ENCODE results near the gene EIF4G2.

The EIF4G2 gene

DNA sequence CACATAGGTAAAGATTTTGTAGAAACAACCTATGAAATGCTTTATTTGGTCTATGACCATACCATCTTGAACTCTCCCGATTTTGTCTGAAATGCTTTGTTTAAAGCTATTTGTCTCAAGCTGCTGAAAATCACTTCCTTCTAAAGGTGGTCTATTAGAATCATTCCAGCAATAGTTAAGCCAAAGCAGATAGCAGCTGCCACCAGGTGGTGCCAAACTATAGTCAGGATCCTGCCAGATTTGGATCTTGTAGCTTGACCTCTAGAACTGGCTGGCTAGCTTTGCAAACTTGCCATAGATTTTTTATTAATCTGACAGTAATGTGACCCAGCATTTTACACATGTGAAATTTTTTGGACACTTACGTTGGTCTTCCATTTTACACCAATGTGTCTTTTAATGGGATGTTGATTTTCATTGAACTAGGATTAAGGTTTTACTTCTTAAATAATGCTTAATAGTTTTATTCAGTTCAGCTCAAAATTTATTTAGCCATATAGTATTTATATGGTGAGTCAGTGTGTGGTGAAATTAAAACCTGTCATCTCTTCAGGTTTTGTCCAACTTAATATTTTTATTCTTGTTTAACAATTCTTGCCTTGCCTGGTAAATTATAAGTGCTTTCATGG lies 38.0 kb downstream of the EIF4G2 start:
- DNase-seq (ENCODE audit: low spot score) (no peak), ATAC-seq (ENCODE audit: low read depth) (peak; percentile 50; the same call in 2 of the 3 replicates)
- no peaks in the 10 kb centered on the region for H3K9me3 ChIP-seq (ENCODE audit: severe bottlenecking)
- H3K36me3 ChIP-seq (ENCODE audit: low read depth), result peaks cover 35% of the 10 kb centered on the region
- TF ChIP-seq, protein P1, sequence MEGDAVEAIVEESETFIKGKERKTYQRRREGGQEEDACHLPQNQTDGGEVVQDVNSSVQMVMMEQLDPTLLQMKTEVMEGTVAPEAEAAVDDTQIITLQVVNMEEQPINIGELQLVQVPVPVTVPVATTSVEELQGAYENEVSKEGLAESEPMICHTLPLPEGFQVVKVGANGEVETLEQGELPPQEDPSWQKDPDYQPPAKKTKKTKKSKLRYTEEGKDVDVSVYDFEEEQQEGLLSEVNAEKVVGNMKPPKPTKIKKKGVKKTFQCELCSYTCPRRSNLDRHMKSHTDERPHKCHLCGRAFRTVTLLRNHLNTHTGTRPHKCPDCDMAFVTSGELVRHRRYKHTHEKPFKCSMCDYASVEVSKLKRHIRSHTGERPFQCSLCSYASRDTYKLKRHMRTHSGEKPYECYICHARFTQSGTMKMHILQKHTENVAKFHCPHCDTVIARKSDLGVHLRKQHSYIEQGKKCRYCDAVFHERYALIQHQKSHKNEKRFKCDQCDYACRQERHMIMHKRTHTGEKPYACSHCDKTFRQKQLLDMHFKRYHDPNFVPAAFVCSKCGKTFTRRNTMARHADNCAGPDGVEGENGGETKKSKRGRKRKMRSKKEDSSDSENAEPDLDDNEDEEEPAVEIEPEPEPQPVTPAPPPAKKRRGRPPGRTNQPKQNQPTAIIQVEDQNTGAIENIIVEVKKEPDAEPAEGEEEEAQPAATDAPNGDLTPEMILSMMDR (IDR thresholded peaks at IDR 0.05; ENCODE audit: poor library complexity, severe bottlenecking), result peak; percentile 89
- H3K27ac ChIP-seq (ENCODE audit: poor library complexity, severe bottlenecking), result no peak overlapping the region
- H3K27me3 ChIP-seq (ENCODE audit: insufficient read depth, poor library complexity, severe bottlenecking), result no peaks in the 10 kb centered on the region
- no peaks in the 10 kb centered on the region for H3K4me1 ChIP-seq (ENCODE audit: insufficient read depth, poor library complexity, severe bottlenecking)
- H3K4me3 ChIP-seq (ENCODE audit: severe bottlenecking), result no peak overlapping the region

DNA sequence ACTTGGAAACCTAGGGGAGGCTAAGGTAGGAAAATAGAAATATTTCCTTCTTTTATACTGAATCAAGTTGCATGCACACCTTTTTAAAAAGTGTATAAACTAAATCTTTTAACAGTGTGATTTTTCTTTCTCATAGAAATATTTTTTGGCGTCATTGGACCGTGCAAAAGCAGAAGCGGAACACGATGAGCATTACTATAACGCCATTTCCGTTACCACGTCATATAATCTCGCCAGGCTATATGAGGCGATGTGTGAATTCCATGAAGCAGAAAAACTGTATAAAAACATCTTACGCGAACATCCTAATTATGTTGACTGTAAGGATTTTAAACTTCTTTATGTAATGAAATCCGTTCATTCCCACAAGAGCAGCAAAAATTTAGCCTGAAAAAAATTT lies 44.3 kb downstream of the EIF4G2 start:
- ATAC-seq (ENCODE audit: low read depth) (no peak), DNase-seq (ENCODE audit: low spot score) (no peak)
- H3K9me3 ChIP-seq (ENCODE audit: severe bottlenecking), result no peaks in the 10 kb centered on the region
- H3K27me3 ChIP-seq (ENCODE audit: insufficient read depth, poor library complexity, severe bottlenecking), result no peaks in the 10 kb centered on the region
- no peak overlapping the region for H3K4me3 ChIP-seq (ENCODE audit: severe bottlenecking)
- no peak overlapping the region for H3K27ac ChIP-seq (ENCODE audit: poor library complexity, severe bottlenecking)
- peaks cover 78% of the 10 kb centered on the region for H3K36me3 ChIP-seq (ENCODE audit: low read depth)
- H3K4me1 ChIP-seq (ENCODE audit: insufficient read depth, poor library complexity, severe bottlenecking), result no peaks in the 10 kb centered on the region
- TF ChIP-seq, protein P1 (IDR thresholded peaks at IDR 0.05; ENCODE audit: poor library complexity, severe bottlenecking), result no peak

DNA sequence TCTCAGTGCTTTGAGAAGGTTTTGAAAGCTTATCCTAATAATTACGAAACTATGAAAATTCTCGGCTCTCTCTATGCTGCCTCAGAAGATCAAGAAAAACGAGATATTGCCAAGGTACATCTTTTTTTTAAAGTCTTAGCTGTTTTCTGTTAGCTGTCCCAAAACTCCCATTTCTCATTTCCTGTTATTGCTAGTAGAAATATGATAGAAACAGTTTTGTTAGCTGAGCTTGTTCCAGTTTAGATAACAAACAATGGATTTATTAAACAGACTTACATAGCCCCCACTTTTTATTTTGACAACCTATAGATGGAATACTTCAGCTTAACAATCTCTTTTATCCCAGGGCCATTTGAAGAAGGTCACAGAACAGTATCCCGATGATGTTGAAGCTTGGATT lies 45.0 kb downstream of the EIF4G2 start:
- peaks cover 84% of the 10 kb centered on the region for H3K36me3 ChIP-seq (ENCODE audit: low read depth)
- H3K27me3 ChIP-seq (ENCODE audit: insufficient read depth, poor library complexity, severe bottlenecking), result no peaks in the 10 kb centered on the region
- H3K4me3 ChIP-seq (ENCODE audit: severe bottlenecking), result no peak overlapping the region
- no peaks in the 10 kb centered on the region for H3K9me3 ChIP-seq (ENCODE audit: severe bottlenecking)
- no peak overlapping the region for H3K27ac ChIP-seq (ENCODE audit: poor library complexity, severe bottlenecking)
- ATAC-seq (ENCODE audit: low read depth) (no peak), DNase-seq (ENCODE audit: low spot score) (no peak)
- TF ChIP-seq, protein P1 (IDR thresholded peaks at IDR 0.05; ENCODE audit: poor library complexity, severe bottlenecking), result no peak
- no peaks in the 10 kb centered on the region for H3K4me1 ChIP-seq (ENCODE audit: insufficient read depth, poor library complexity, severe bottlenecking)

DNA sequence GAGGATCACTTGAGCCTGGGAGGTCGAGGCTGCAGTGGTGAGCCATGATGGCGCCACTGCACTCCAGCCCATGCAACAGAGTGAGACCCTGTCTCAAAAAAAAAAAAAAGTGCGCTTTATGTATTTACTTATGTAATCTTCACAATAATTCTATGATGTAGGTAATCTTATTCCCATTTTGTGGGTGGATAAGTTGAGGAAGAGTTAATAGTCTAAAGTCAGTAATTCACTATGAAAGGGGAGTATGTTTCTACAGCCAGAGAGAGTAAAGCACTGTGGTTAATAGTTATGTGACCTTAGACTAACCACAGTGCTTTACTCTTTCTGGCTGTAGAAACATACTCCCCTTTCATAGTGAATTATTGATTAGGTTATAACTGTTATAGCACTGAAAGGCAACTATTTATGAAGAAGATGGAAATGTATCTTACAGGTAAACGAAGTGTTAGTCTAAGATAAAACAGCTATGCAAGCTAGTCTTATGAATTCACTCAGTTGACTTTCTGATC lies 45.8 kb downstream of the EIF4G2 start:
- peaks cover 92% of the 10 kb centered on the region for H3K36me3 ChIP-seq (ENCODE audit: low read depth)
- ATAC-seq (ENCODE audit: low read depth), result no peak

More for the DNA sequence above, 45.8 kb downstream of the EIF4G2 start:
- DNase-seq (ENCODE audit: low spot score), result no peak
- Histone ChIP-seq H3K4me3 (ENCODE audit: severe bottlenecking) (no peak overlapping the region), H3K27ac (ENCODE audit: poor library complexity, severe bottlenecking) (no peak overlapping the region), H3K27me3 (ENCODE audit: insufficient read depth, poor library complexity, severe bottlenecking) (no peaks in the 10 kb centered on the region), H3K4me1 (ENCODE audit: insufficient read depth, poor library complexity, severe bottlenecking) (no peaks in the 10 kb centered on the region), H3K9me3 (ENCODE audit: severe bottlenecking) (no peaks in the 10 kb centered on the region)
- TF ChIP-seq, protein P1 (IDR thresholded peaks at IDR 0.05; ENCODE audit: poor library complexity, severe bottlenecking), result no peak
